Right cardiac atrium (tissue), 5 donors: ENCODE measurements around the gene LCLAT1. TPM values are rescaled to one million over a fixed set of nuclear protein-coding genes. Genes with fewer than 3 reads are reported as not detected.

Source experiments
- ATAC-seq, 2 donors: fragments of 200-7000 bp; cut with Tn5 transposase; one replicate each; pipeline versions ENCODE4 v1.8.0 to v1.9.1; 2020; ENCODE audit warnings: moderate library complexity in 2 of 2, mild to moderate bottlenecking in 1 of 2
- DNase-seq, 3 donors: peaks; one replicate each; pipeline ENCODE4 v3.0.0-alpha.2; 2020
- H3K27ac ChIP-seq: one replicate; pipeline ENCODE4 v1.5.1; 2013; ENCODE audit warnings: mild to moderate bottlenecking, low read length, control low read depth, moderate library complexity
- H3K27me3 ChIP-seq: one replicate; pipeline ENCODE4 v1.6.1; 2013; ENCODE audit not compliant: control insufficient read depth, insufficient read depth
- H3K4me1 ChIP-seq: one replicate; pipeline ENCODE4 v1.6.1; 2013; ENCODE audit warnings: low read length; ENCODE audit not compliant: control insufficient read depth, insufficient read depth
- H3K4me3 ChIP-seq: one replicate; pipeline ENCODE4 v1.5.1; 2013; ENCODE audit warnings: low read length, control low read depth
- H3K9me3 ChIP-seq: one replicate; pipeline ENCODE4 v1.6.1; 2013; ENCODE audit warnings: low read length; ENCODE audit not compliant: control insufficient read depth
- WGBS: extraction: QIAGEN DNeasy Blood & Tissue Kit; methylation state at CpG from one replicate; pipeline ENCODE4 v1.1.7; 2013; 5-methylcytosine and 5-hydroxymethylcytosine counted together
- intact Hi-C, 4 donors: fragments of 100-400 bp; cut with DNase I; formaldehyde crosslinking; loops; one replicate each; pipeline versions ENCODE4 v1.11.0 to v1.14.0; 2022 to 2023
- polyA plus RNA-seq: library from polyadenylated mRNA; stranded (reverse); fragments of 200-250 nt; gene quantifications from one replicate; pipeline ENCODE4 v1.2.3, GENCODE V29; 2013
- total RNA-seq, 4 donors: library from RNA; stranded (reverse); fragmentation: NEBNext Ultra II Directional; extraction: Animal tissue kit (Norgen Biotek cat#: 25700); gene quantifications; one replicate each; pipeline ENCODE4 v1.2.1, GENCODE V29; 2021
- donor health status: healthy with polysubstance abuse.
- donor health status: DM: no; HTN: yes; CAD: no.
- donor health status: DM: no; HTN: no; CAD: no.
- donor health status: DM: no; HTN: yes; CAD: no; lungs with severe emphysema.
- donor health status: DM: yes; HTN: yes; CAD: no.

The LCLAT1 gene
- total and polyA plus RNA-seq, 5 donors, result 5.1 to 18.7 (median 16.0) TPM

- ATAC-seq, result peak in 1 of 2 donors; percentile 79
- intact Hi-C loops, result no loop called here
- no peak overlapping the region for H3K27ac ChIP-seq
Observed at GRCh38 chr2:30566631-30567030, 119.6 kb downstream of the LCLAT1 start.

GRCh38 chr2:30567317-30567716 lies 120.3 kb downstream of the LCLAT1 start:
- WGBS, result 88% methylated on average over 4 of the region's 4 CpGs
- H3K9me3 ChIP-seq, result no peaks in the 10 kb centered on the region
- no peak overlapping the region for H3K4me3 ChIP-seq
- H3K27me3 ChIP-seq, result no peaks in the 10 kb centered on the region
- no peak overlapping the region for H3K27ac ChIP-seq
- no peaks in the 10 kb centered on the region for H3K4me1 ChIP-seq
- DNase-seq (no peak), ATAC-seq (no peak)
- intact Hi-C loops, result no loop called here

More at GRCh38 chr2:30566631-30567030, 119.6 kb downstream of the LCLAT1 start:
- WGBS, result 69% methylated on average over 4 of the region's 4 CpGs
- DNase-seq, result no peak
- Histone ChIP-seq H3K9me3 (no peaks in the 10 kb centered on the region), H3K27me3 (no peaks in the 10 kb centered on the region), H3K4me3 (no peak overlapping the region), H3K4me1 (no peaks in the 10 kb centered on the region)

GRCh38 chr2:30569946-30570345 lies 122.9 kb downstream of the LCLAT1 start:
- no peaks in the 10 kb centered on the region for H3K27me3 ChIP-seq
- ATAC-seq, result no peak
- intact Hi-C loops, result no loop called here
- no peak overlapping the region for H3K4me3 ChIP-seq
- no peak for DNase-seq
- no peaks in the 10 kb centered on the region for H3K4me1 ChIP-seq
- no peak overlapping the region for H3K27ac ChIP-seq
- no peaks in the 10 kb centered on the region for H3K9me3 ChIP-seq

- intact Hi-C loops, result no loop called here
- ATAC-seq, result no peak
Observed at GRCh38 chr2:30577151-30577550, 130.1 kb downstream of the LCLAT1 start.

GRCh38 chr2:30580391-30580790 lies 133.3 kb downstream of the LCLAT1 start:
- WGBS, result 81% methylated on average over 3 of the region's 3 CpGs
- Histone ChIP-seq H3K9me3 (no peaks in the 10 kb centered on the region), H3K4me3 (no peak overlapping the region), H3K4me1 (peaks cover 1% of the 10 kb centered on the region), H3K27me3 (no peaks in the 10 kb centered on the region), H3K27ac (no peak overlapping the region)
- DNase-seq (no peak), ATAC-seq (no peak)
- intact Hi-C loops, result no loop called here

More at GRCh38 chr2:30577151-30577550, 130.1 kb downstream of the LCLAT1 start:
- Histone ChIP-seq H3K27me3 (no peaks in the 10 kb centered on the region), H3K9me3 (no peaks in the 10 kb centered on the region), H3K27ac (no peak overlapping the region), H3K4me1 (no peaks in the 10 kb centered on the region), H3K4me3 (no peak overlapping the region)
- 96% methylated on average over 4 of the region's 4 CpGs for WGBS
- no peak for DNase-seq

GRCh38 chr2:30582521-30582920 lies 135.5 kb downstream of the LCLAT1 start:
- intact Hi-C loops, result no loop called here
- ATAC-seq (no peak), DNase-seq (no peak)

GRCh38 chr2:30583204-30583749 lies 136.2 kb downstream of the LCLAT1 start:
- intact Hi-C loops, result no loop called here
- Histone ChIP-seq H3K27ac (no peak overlapping the region), H3K9me3 (no peaks in the 10 kb centered on the region), H3K27me3 (no peaks in the 10 kb centered on the region), H3K4me3 (no peak overlapping the region), H3K4me1 (peaks cover 1% of the 10 kb centered on the region)
- ATAC-seq (no peak), DNase-seq (no peak)
- 85% methylated on average over 3 of the region's 3 CpGs for WGBS

More at GRCh38 chr2:30582521-30582920, 135.5 kb downstream of the LCLAT1 start:
- Histone ChIP-seq H3K4me3 (no peak overlapping the region), H3K27ac (no peak overlapping the region), H3K9me3 (no peaks in the 10 kb centered on the region), H3K4me1 (peaks cover 1% of the 10 kb centered on the region), H3K27me3 (no peaks in the 10 kb centered on the region)
- 76% methylated on average over 2 of the region's 2 CpGs for WGBS

- H3K9me3 ChIP-seq, result no peaks in the 10 kb centered on the region
- H3K27me3 ChIP-seq, result no peaks in the 10 kb centered on the region
- no peak overlapping the region for H3K27ac ChIP-seq
- intact Hi-C loops, result no loop called here
- no peak for DNase-seq
- peaks cover 1% of the 10 kb centered on the region for H3K4me1 ChIP-seq
- H3K4me3 ChIP-seq, result no peak overlapping the region
- 56% methylated on average over 4 of the region's 4 CpGs for WGBS
- ATAC-seq, result no peak
Observed at GRCh38 chr2:30584116-30584515, 137.1 kb downstream of the LCLAT1 start.

GRCh38 chr2:30588994-30589393 lies 141.9 kb downstream of the LCLAT1 start:
- no peaks in the 10 kb centered on the region for H3K4me1 ChIP-seq
- no peaks in the 10 kb centered on the region for H3K9me3 ChIP-seq
- H3K27ac ChIP-seq, result no peak overlapping the region
- no peak for ATAC-seq
- intact Hi-C loops, result no loop called here
- no peaks in the 10 kb centered on the region for H3K27me3 ChIP-seq
- no peak overlapping the region for H3K4me3 ChIP-seq
- no peak for DNase-seq

GRCh38 chr2:30590407-30590806 lies 143.4 kb downstream of the LCLAT1 start:
- H3K4me1 ChIP-seq, result no peaks in the 10 kb centered on the region
- H3K9me3 ChIP-seq, result no peaks in the 10 kb centered on the region
- no peak overlapping the region for H3K4me3 ChIP-seq
- H3K27ac ChIP-seq, result no peak overlapping the region
- H3K27me3 ChIP-seq, result no peaks in the 10 kb centered on the region
- 94% methylated on average over 1 of the region's 1 CpG for WGBS
- no peak for DNase-seq
- intact Hi-C loops, result no loop called here
- no peak for ATAC-seq

- intact Hi-C loops, result no loop called here
- WGBS, result over 99% methylated on average over 2 of the region's 2 CpGs
Observed at GRCh38 chr2:30591186-30591585, 144.1 kb downstream of the LCLAT1 start.

GRCh38 chr2:30601375-30601774 lies 154.3 kb downstream of the LCLAT1 start:
- intact Hi-C loops, result no loop called here
- no peak overlapping the region for H3K27ac ChIP-seq
- no peak overlapping the region for H3K4me3 ChIP-seq
- peak in 1 of 2 donors; percentile 75 for ATAC-seq
- H3K9me3 ChIP-seq, result no peaks in the 10 kb centered on the region
- DNase-seq, result no peak
- H3K4me1 ChIP-seq, result no peaks in the 10 kb centered on the region
- H3K27me3 ChIP-seq, result no peaks in the 10 kb centered on the region
- 54% methylated on average over 1 of the region's 1 CpG for WGBS

More at GRCh38 chr2:30591186-30591585, 144.1 kb downstream of the LCLAT1 start:
- no peak for DNase-seq
- Histone ChIP-seq H3K4me3 (no peak overlapping the region), H3K27me3 (no peaks in the 10 kb centered on the region), H3K9me3 (no peaks in the 10 kb centered on the region), H3K4me1 (no peaks in the 10 kb centered on the region), H3K27ac (no peak overlapping the region)
- ATAC-seq, result no peak
